ENCODE results near the gene CHAC1.

Gene CHAC1

DNA sequence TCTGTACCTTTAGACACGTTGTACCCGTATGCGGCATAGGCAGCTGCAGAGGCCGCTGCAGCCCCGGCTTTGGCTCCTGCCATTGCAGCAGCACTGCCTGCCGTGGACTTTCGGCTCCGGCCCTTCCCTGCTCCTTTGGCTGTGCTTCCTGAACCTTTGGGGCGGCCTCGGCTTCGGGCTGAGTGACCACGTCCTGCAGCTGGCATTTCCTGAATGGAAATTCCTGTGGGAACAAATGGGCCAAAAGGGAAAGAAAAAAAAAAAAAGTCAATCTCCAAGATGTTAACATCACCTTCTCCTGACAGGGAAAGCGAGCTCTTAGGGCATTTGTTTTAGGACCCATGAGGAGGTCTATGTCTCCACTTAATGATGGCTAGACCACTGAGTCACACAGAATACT, 29.6 kb downstream of the CHAC1 start:
- DNase-seq (ENCODE audit: extremely low read depth in 1 of 2, low read depth in 1 of 2) = no peak

- DNase-seq (ENCODE audit: extremely low read depth in 1 of 2, low read depth in 1 of 2) = no peak
Measured at GRCh38 chr15:40984406-40984805, 31.1 kb downstream of the CHAC1 start.

DNA sequence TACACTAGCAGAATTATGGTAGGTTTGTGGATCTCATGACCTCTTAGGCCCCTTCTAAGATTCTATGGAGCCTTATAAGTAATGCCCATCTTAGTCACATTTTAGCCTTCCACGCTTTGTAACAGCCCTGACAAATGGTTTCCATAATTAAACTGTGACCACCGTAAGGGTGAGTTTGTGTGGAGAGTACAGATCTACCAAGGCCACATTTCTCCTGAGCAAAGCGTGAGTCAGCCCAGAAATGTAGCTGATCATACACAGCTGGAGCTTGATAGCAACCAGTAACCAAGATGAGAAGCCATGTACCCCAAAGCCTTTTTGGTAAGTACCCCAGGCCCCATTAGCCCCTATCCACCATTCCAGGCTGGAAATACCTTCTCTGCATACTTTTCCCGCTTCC, 31.7 kb downstream of the CHAC1 start:
- no peak for DNase-seq (ENCODE audit: extremely low read depth in 1 of 2, low read depth in 1 of 2)

- no peak for DNase-seq (ENCODE audit: extremely low read depth in 1 of 2, low read depth in 1 of 2)
Measured at GRCh38 chr15:40985541-40986330, 32.5 kb downstream of the CHAC1 start.

DNA sequence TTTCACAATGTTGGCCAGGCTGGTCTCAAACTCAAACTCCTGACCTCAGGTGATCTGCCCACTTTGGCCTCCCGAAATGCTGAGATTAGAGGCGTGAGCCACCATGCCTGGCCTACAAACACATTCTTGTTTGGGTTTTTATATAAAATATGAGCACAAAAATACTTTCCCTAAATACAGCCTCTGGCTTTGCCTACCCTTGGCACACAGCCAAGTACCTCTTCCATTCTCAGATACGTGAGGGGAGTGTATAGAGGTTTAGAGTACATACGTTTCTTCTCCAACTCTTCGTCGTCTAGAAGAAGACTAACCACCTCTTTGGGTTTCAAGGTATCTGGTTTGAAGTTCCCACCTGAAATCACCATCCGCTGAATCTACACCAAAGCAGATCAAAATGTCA, 33.5 kb downstream of the CHAC1 start:
- no peak for DNase-seq (ENCODE audit: extremely low read depth in 1 of 2, low read depth in 1 of 2)

DNA sequence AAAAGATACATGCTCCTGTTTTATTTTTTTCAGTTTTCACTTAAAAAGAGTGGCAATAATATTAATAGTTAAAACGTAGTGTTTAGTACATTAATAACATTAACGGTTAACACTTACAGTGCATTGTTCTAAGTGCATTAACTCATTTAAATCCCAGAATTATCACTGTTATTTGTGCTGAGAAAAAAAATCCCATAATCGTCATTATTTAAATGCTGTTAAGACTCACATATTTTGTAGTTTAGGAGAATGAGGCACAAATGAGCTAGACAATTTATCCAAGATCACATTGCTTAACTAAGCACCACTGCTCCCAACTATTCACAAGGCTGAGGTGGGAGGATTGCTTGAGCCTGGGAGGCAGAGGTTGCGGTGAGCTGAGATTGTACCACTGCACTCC, 34.9 kb downstream of the CHAC1 start:
- DNase-seq (ENCODE audit: extremely low read depth in 1 of 2, low read depth in 1 of 2) = no peak

GRCh38 chr15:40990080-40990479, 36.8 kb downstream of the CHAC1 start:
- no peak for DNase-seq (ENCODE audit: extremely low read depth in 1 of 2, low read depth in 1 of 2)

GRCh38 chr15:40990789-40991188, 37.5 kb downstream of the CHAC1 start:
- no peak for DNase-seq (ENCODE audit: extremely low read depth in 1 of 2, low read depth in 1 of 2)

DNA sequence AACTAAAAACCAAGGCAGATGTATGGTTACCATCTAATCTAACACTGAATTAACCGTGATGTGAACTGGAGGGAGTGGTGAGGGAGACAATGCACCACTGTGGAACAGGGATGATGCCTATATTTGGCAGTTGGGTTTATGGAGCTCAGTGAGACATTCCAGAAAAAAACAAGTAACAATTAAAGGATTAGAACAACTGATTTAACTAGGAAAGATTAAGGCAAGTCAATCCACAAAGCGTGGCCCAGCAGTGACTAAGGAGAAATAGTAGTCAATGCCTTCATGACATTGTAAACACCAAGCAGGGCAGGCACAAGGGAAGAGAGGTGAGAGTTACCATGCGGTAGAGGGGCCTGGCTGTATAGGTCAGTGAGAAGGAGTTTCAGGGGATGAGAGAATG, 38.1 kb downstream of the CHAC1 start:
- DNase-seq (ENCODE audit: extremely low read depth in 1 of 2, low read depth in 1 of 2) = no peak

- DNase-seq (ENCODE audit: extremely low read depth in 1 of 2, low read depth in 1 of 2) = no peak
Measured at GRCh38 chr15:40992241-40992741, 39.0 kb downstream of the CHAC1 start.

GRCh38 chr15:40992825-40993224, 39.6 kb downstream of the CHAC1 start:
- DNase-seq (ENCODE audit: extremely low read depth in 1 of 2, low read depth in 1 of 2) = no peak

GRCh38 chr15:40995656-40996055, 42.4 kb downstream of the CHAC1 start:
- DNase-seq (ENCODE audit: extremely low read depth in 1 of 2, low read depth in 1 of 2) = no peak

DNA sequence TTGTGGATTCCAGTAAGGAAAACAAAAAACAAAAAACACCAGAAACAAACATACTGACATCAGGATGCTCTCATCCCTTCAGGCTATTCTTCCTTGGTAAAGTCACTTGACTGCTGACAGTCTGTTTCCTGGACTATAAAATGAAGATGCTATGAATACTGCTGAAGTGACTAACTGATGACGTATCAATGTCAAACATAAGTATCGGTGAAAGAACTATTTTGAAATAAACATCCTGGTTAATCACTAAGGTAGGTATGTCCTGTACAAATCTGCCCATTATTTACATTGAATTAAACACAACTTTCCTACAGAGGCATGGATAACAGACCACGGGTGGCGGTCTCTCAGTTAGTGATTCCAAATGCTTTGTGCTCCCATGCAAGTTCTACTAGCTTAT, 45.9 kb downstream of the CHAC1 start:
- no peak for DNase-seq (ENCODE audit: extremely low read depth in 1 of 2, low read depth in 1 of 2)

- DNase-seq (ENCODE audit: extremely low read depth in 1 of 2, low read depth in 1 of 2) = no peak
Measured at GRCh38 chr15:41001524-41002214, 48.4 kb downstream of the CHAC1 start.

DNA sequence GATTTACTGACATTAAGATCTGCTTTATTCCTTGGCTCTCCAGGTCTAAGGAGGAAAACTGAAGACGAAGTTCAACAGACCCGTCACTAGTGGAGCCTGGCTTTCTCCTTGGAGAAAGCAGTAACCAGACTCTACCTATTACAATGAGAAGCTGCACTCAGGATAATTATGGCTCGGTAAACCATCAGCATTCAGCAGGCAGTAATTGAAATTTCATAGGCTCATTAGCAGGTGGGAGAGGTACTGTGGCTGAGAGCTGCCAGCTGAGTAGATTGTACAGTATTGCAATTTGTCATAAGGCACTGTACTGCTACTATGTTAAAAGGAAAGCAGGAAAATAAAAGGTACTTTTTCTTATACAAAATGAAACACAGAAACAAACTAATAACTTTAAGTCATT, 51.2 kb downstream of the CHAC1 start:
- no peak for DNase-seq (ENCODE audit: extremely low read depth in 1 of 2, low read depth in 1 of 2)
